Mesothelial cell of epicardium (in vitro differentiated cells): ENCODE results near the gene TMEM176B. TPM values are rescaled to one million over a fixed set of nuclear protein-coding genes. Genes with fewer than 3 reads are reported as not detected.

Experiments used
- DNase-seq, 2 experiments: peaks; one replicate each; pipeline ENCODE4 v3.0.0; 2021; ENCODE audit warnings: low spot score in 2 of 2; ENCODE audit not compliant: unreplicated experiment in 2 of 2
- H3K27ac Mint-ChIP-seq: 2 replicates; pipeline ENCODE4 v1.8.0; 2021; ENCODE audit warnings: mixed read lengths
- H3K27me3 Mint-ChIP-seq: 2 replicates; pipeline ENCODE4 v1.8.0; 2021; ENCODE audit warnings: low read depth, mixed read lengths
- H3K36me3 Mint-ChIP-seq: 2 replicates; pipeline ENCODE4 v1.8.0; 2021; ENCODE audit warnings: mixed read lengths
- H3K4me1 Mint-ChIP-seq: 2 replicates; pipeline ENCODE4 v1.8.0; 2021; ENCODE audit warnings: mixed read lengths
- H3K4me3 Mint-ChIP-seq: 2 replicates; pipeline ENCODE4 v1.8.0; 2021; ENCODE audit warnings: mild to moderate bottlenecking, moderate library complexity, mixed read lengths
- H3K9me3 Mint-ChIP-seq: 2 replicates; pipeline ENCODE4 v1.8.0; 2021; ENCODE audit warnings: mixed read lengths
- CTCF ChIP-seq: fragments of 200-600 bp; sonication (generic); IDR thresholded peaks from one replicate; pipeline ENCODE4 v1.5.0; 2021; ENCODE audit warnings: antibody characterized with exemption; ENCODE audit not compliant: unreplicated experiment
- total RNA-seq: library from RNA; stranded (reverse); gene quantifications from 3 replicates; pipeline ENCODE4 v1.2.1, GENCODE V29; 2021

Gene TMEM176B
- total RNA-seq, 1 donor from 2014 or later: 2.3 TPM

- no peak for DNase-seq
- H3K4me1 Mint-ChIP-seq: peaks cover 15% of the 10 kb centered on the region
- H3K27ac Mint-ChIP-seq: no peak overlapping the region
- no peak overlapping the region for H3K4me3 Mint-ChIP-seq
- H3K27me3 Mint-ChIP-seq: peaks cover 46% of the 10 kb centered on the region
- no peaks in the 10 kb centered on the region for H3K36me3 Mint-ChIP-seq
- H3K9me3 Mint-ChIP-seq: no peaks in the 10 kb centered on the region
- no peak for TF ChIP-seq CTCF
These were observed 8.9 kb downstream of the TMEM176B start for GRCh38 chr7:150791304-150791703.

- Mint-ChIP-seq H3K27me3 (peaks cover 54% of the 10 kb centered on the region), H3K4me1 (peaks cover 22% of the 10 kb centered on the region), H3K4me3 (no peak overlapping the region), H3K36me3 (no peaks in the 10 kb centered on the region), H3K9me3 (no peaks in the 10 kb centered on the region), H3K27ac (no peak overlapping the region)
- no peak for DNase-seq
- TF ChIP-seq CTCF: no peak
These were observed 9.6 kb downstream of the TMEM176B start for GRCh38 chr7:150790416-150791075.

GRCh38 chr7:150788474-150789269, 11.5 kb downstream of the TMEM176B start:
- H3K4me3 Mint-ChIP-seq: no peak overlapping the region
- H3K36me3 Mint-ChIP-seq: no peaks in the 10 kb centered on the region
- TF ChIP-seq CTCF: no peak
- H3K27ac Mint-ChIP-seq: no peak overlapping the region
- H3K27me3 Mint-ChIP-seq: peaks cover 66% of the 10 kb centered on the region
- DNase-seq: no peak
- no peaks in the 10 kb centered on the region for H3K9me3 Mint-ChIP-seq
- H3K4me1 Mint-ChIP-seq: peaks cover 27% of the 10 kb centered on the region

- no peak for DNase-seq
- Mint-ChIP-seq H3K36me3 (no peaks in the 10 kb centered on the region), H3K9me3 (no peaks in the 10 kb centered on the region), H3K27ac (peak overlapping the region; percentile 44), H3K4me3 (no peak overlapping the region), H3K27me3 (peaks cover 68% of the 10 kb centered on the region), H3K4me1 (peaks cover 27% of the 10 kb centered on the region)
- no peak for TF ChIP-seq CTCF
These were observed 12.6 kb downstream of the TMEM176B start for GRCh38 chr7:150787321-150788281.

GRCh38 chr7:150784954-150785353, 15.2 kb downstream of the TMEM176B start:
- no peak for DNase-seq
- Mint-ChIP-seq H3K4me1 (peaks cover 27% of the 10 kb centered on the region), H3K36me3 (no peaks in the 10 kb centered on the region), H3K27me3 (peaks cover 60% of the 10 kb centered on the region), H3K4me3 (no peak overlapping the region), H3K9me3 (no peaks in the 10 kb centered on the region), H3K27ac (no peak overlapping the region)
- TF ChIP-seq CTCF: no peak
